ENCODE data around the gene PRR7. TPM values are rescaled to one million over a fixed set of nuclear protein-coding genes. Genes with fewer than 3 reads are reported as not detected.

Gene PRR7
- total and polyA plus RNA-seq, 2 experiments from 2014 or later = 10.5 to 24.8 TPM

DNA sequence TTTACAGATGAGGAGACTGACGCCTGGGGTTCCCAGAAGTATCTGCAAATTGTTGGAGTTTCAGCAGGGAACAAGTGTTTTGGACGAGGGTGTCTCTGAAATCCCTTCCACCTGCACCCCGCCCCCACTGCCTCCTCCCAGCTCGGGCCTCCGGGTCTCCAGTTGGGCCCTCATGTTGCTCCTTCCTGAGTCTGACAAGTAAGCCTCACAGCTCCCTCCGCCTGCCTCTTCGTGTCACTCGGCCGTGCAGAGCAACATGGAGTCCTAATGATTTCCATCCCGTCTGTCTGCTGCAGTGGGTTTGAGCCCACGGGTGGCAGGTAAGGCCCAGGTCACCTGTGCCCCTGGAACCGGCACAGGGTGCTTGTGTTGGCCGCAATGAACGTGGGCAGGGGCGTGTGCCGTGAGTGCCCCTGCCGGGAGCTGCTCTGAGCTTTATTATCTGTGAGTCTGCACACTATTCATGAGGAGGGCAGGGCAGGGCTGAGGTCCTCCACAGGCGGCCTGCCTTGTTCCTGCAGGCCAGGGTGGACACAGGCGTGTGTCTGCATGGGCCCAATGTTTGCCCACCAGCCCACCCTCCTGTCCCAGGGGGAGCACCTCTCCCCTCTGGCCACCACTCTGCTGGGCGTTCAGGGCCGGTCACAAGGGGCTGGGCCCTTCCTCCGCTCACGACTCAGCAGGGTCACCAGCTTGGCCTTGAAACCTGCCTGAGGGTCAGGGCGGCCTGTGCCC is 56.9 kb downstream of the PRR7 start:
- Histone ChIP-seq H3K27ac (no peak overlapping the region), H3K4me2 (ENCODE audit: unreplicated experiment) (no peak overlapping the region), H3K36me3 (ENCODE audit: low read depth) (no peaks in the 10 kb centered on the region), H3K9ac (no peak overlapping the region), H3K79me2 (ENCODE audit: insufficient read depth) (no peaks in the 10 kb centered on the region), H3F3A (ENCODE audit: insufficient read depth) (peaks cover 16% of the 10 kb centered on the region; the same call in 1 of the 2 replicates), H2AFZ (no peak overlapping the region), H3K27me3 (replicated peaks; ENCODE audit: insufficient read depth) (no peaks in the 10 kb centered on the region), H4K20me1 (ENCODE audit: insufficient read depth) (no peaks in the 10 kb centered on the region), H3K4me1 (ENCODE audit: insufficient read depth) (no peaks in the 10 kb centered on the region; the same call in 1 of the 2 replicates), H3K4me3 (no peak overlapping the region), H3K9me2 (ENCODE audit: insufficient read depth) (no peaks in the 10 kb centered on the region), H3K9me3 (ENCODE audit: low read depth) (no peaks in the 10 kb centered on the region)
- in situ Hi-C loops (cut with MboI) = no loop called here
- no peak for DNase-seq
- WGBS, 2 experiments (ENCODE audit: low coverage in 1 of 2, low lambda C conversion rate in 2 of 2, missing lambda C conversion rate in 2 of 2) = 84 to 86% methylated on average over 21 to 24 of the region's 24 CpGs
- no peak for TF ChIP-seq EZH2 (IDR thresholded peaks at IDR 0.05; ENCODE audit: insufficient read depth, poor library complexity, severe bottlenecking)
- no peak for TF ChIP-seq EZH2phosphoT487 (IDR thresholded peaks at IDR 0.05; ENCODE audit: insufficient read depth, low read depth)

GRCh38 chr5:177504086-177505056 is 57.8 kb downstream of the PRR7 start:
- H3K36me3 ChIP-seq (ENCODE audit: low read depth) = no peaks in the 10 kb centered on the region
- no peaks in the 10 kb centered on the region for H3K27me3 ChIP-seq (replicated peaks; ENCODE audit: insufficient read depth)
- no peak overlapping the region for H3K9ac ChIP-seq
- no peak for TF ChIP-seq EZH2phosphoT487 (IDR thresholded peaks at IDR 0.05; ENCODE audit: insufficient read depth, low read depth)
- TF ChIP-seq EZH2 (IDR thresholded peaks at IDR 0.05; ENCODE audit: insufficient read depth, poor library complexity, severe bottlenecking) = no peak
- H4K20me1 ChIP-seq (ENCODE audit: insufficient read depth) = no peaks in the 10 kb centered on the region
- H3K9me3 ChIP-seq (ENCODE audit: low read depth) = no peaks in the 10 kb centered on the region
- WGBS, 2 experiments (ENCODE audit: low coverage in 1 of 2, low lambda C conversion rate in 2 of 2, missing lambda C conversion rate in 2 of 2) = 88 to 91% methylated on average over 33 to 47 of the region's 47 CpGs
- no peak overlapping the region for H3K4me3 ChIP-seq
- no peaks in the 10 kb centered on the region for H3K79me2 ChIP-seq (ENCODE audit: insufficient read depth)
- in situ Hi-C loops (cut with MboI) = no loop called here
- no peak for DNase-seq
- H3K9me2 ChIP-seq (ENCODE audit: insufficient read depth) = no peaks in the 10 kb centered on the region
- no peak overlapping the region for H2AFZ ChIP-seq
- no peak overlapping the region for H3K27ac ChIP-seq
- peaks cover 15% of the 10 kb centered on the region; the same call in 1 of the 2 replicates for H3F3A ChIP-seq (ENCODE audit: insufficient read depth)
- no peak overlapping the region for H3K4me2 ChIP-seq (ENCODE audit: unreplicated experiment)
- H3K4me1 ChIP-seq (ENCODE audit: insufficient read depth) = no peaks in the 10 kb centered on the region; the same call in 1 of the 2 replicates

DNA sequence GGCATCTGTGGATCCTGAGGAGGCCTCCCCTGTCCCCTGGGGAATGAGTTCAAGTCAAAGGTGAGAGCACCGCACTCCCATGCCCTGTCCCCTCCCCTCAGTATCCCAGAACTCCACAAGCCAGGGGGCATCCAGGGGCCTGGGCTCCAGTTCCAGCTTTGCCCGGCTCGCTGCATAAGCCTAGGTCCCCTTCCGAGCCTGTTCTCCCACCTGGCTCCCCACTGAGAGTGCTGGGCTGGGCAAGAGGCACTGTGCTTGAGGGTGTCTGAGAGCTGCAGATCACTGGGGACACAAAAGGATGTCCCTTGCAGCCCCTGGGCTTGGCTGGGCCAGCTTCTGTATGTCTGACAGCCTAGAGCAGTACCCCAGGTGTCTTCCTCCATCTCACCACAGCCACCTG is 58.5 kb downstream of the PRR7 start:
- no peaks in the 10 kb centered on the region for H3K36me3 ChIP-seq (ENCODE audit: low read depth)
- H3K9me2 ChIP-seq (ENCODE audit: insufficient read depth) = no peaks in the 10 kb centered on the region
- H3K4me1 ChIP-seq (ENCODE audit: insufficient read depth) = no peaks in the 10 kb centered on the region; the same call in 1 of the 2 replicates
- peaks cover 8% of the 10 kb centered on the region; the same call in 1 of the 2 replicates for H3F3A ChIP-seq (ENCODE audit: insufficient read depth)
- H3K79me2 ChIP-seq (ENCODE audit: insufficient read depth) = no peaks in the 10 kb centered on the region
- no peak overlapping the region for H3K9ac ChIP-seq
- TF ChIP-seq EZH2 (IDR thresholded peaks at IDR 0.05; ENCODE audit: insufficient read depth, poor library complexity, severe bottlenecking) = no peak
- TF ChIP-seq EZH2phosphoT487 (IDR thresholded peaks at IDR 0.05; ENCODE audit: insufficient read depth, low read depth) = no peak
- H3K27ac ChIP-seq = no peak overlapping the region
- DNase-seq = no peak
- H3K9me3 ChIP-seq (ENCODE audit: low read depth) = no peaks in the 10 kb centered on the region
- no peak overlapping the region for H2AFZ ChIP-seq
- H3K27me3 ChIP-seq (replicated peaks; ENCODE audit: insufficient read depth) = no peaks in the 10 kb centered on the region
- WGBS, 2 experiments (ENCODE audit: low coverage in 1 of 2, low lambda C conversion rate in 2 of 2, missing lambda C conversion rate in 2 of 2) = 100% methylated on average over 4 of the region's 4 CpGs
- no peaks in the 10 kb centered on the region for H4K20me1 ChIP-seq (ENCODE audit: insufficient read depth)
- no peak overlapping the region for H3K4me2 ChIP-seq (ENCODE audit: unreplicated experiment)
- H3K4me3 ChIP-seq = no peak overlapping the region
- in situ Hi-C loops (cut with MboI) = no loop called here

Other genes with a start within 250 kb of the PRR7 start
- gene RAB24, start 143.1 kb upstream of the PRR7 start, total RNA-seq (2014; rRNA removed; shearing (Covaris generic)) = 31.5 and 35.9 TPM in 2 replicates
- gene RAB24, start 143.1 kb upstream of the PRR7 start, polyA plus RNA-seq (2016; fragmentation: Nextera tagmentation; extraction: Ambion mirVana) = 26.6 and 28.9 TPM in 2 replicates
- gene PRELID1, start 143.0 kb upstream of the PRR7 start, total RNA-seq (2014; rRNA removed; shearing (Covaris generic)) = 184 and 212 TPM in 2 replicates
- 253 and 255 TPM in 2 replicates for gene PRELID1, start 143.0 kb upstream of the PRR7 start, polyA plus RNA-seq (2016; fragmentation: Nextera tagmentation; extraction: Ambion mirVana)
- 7.8 and 23.0 TPM in 2 replicates for gene MXD3, start 134.9 kb upstream of the PRR7 start, total RNA-seq (2014; rRNA removed; shearing (Covaris generic))
- gene MXD3, start 134.9 kb upstream of the PRR7 start, polyA plus RNA-seq (2016; fragmentation: Nextera tagmentation; extraction: Ambion mirVana) = 6.1 and 6.5 TPM in 2 replicates
- gene LMAN2, start 95.1 kb upstream of the PRR7 start, total RNA-seq (2014; rRNA removed; shearing (Covaris generic)) = 313 and 389 TPM in 2 replicates
- gene LMAN2, start 95.1 kb upstream of the PRR7 start, polyA plus RNA-seq (2016; fragmentation: Nextera tagmentation; extraction: Ambion mirVana) = 303 and 313 TPM in 2 replicates
- gene RGS14, start 88.9 kb upstream of the PRR7 start, total RNA-seq (2014; rRNA removed; shearing (Covaris generic)) = 4.3 and 6.4 TPM in 2 replicates
- 2.2 and 2.5 TPM in 2 replicates for gene RGS14, start 88.9 kb upstream of the PRR7 start, polyA plus RNA-seq (2016; fragmentation: Nextera tagmentation; extraction: Ambion mirVana)
- gene SLC34A1, start 62.4 kb upstream of the PRR7 start, total RNA-seq (2014; rRNA removed; shearing (Covaris generic)) = not detected in 2 replicates
- not detected in 2 replicates for gene SLC34A1, start 62.4 kb upstream of the PRR7 start, polyA plus RNA-seq (2016; fragmentation: Nextera tagmentation; extraction: Ambion mirVana)
- not detected in 2 replicates for gene PFN3, start 46.2 kb upstream of the PRR7 start, total RNA-seq (2014; rRNA removed; shearing (Covaris generic))
- not detected in 2 replicates for gene PFN3, start 46.2 kb upstream of the PRR7 start, polyA plus RNA-seq (2016; fragmentation: Nextera tagmentation; extraction: Ambion mirVana)
- 0.43 and 1.3 TPM in 2 replicates for gene F12, start 37.2 kb upstream of the PRR7 start, total RNA-seq (2014; rRNA removed; shearing (Covaris generic))
- gene F12, start 37.2 kb upstream of the PRR7 start, polyA plus RNA-seq (2016; fragmentation: Nextera tagmentation; extraction: Ambion mirVana) = 1.2 and 1.8 TPM in 2 replicates
- gene GRK6, start 20.1 kb upstream of the PRR7 start, total RNA-seq (2014; rRNA removed; shearing (Covaris generic)) = 17.3 and 30.4 TPM in 2 replicates
- gene GRK6, start 20.1 kb upstream of the PRR7 start, polyA plus RNA-seq (2016; fragmentation: Nextera tagmentation; extraction: Ambion mirVana) = 7.7 and 13.5 TPM in 2 replicates
- 224 and 257 TPM in 2 replicates for gene DBN1, start 26.8 kb downstream of the PRR7 start, total RNA-seq (2014; rRNA removed; shearing (Covaris generic))
- 160 and 163 TPM in 2 replicates for gene DBN1, start 26.8 kb downstream of the PRR7 start, polyA plus RNA-seq (2016; fragmentation: Nextera tagmentation; extraction: Ambion mirVana)
- gene PDLIM7, start 50.8 kb downstream of the PRR7 start, total RNA-seq (2014; rRNA removed; shearing (Covaris generic)) = 320 and 357 TPM in 2 replicates
- gene PDLIM7, start 50.8 kb downstream of the PRR7 start, polyA plus RNA-seq (2016; fragmentation: Nextera tagmentation; extraction: Ambion mirVana) = 551 and 556 TPM in 2 replicates
- 0.25 and 0.97 TPM in 2 replicates for gene DOK3, start 63.0 kb downstream of the PRR7 start, total RNA-seq (2014; rRNA removed; shearing (Covaris generic))
- 0.76 and 0.80 TPM in 2 replicates for gene DOK3, start 63.0 kb downstream of the PRR7 start, polyA plus RNA-seq (2016; fragmentation: Nextera tagmentation; extraction: Ambion mirVana)
- 78.5 and 117 TPM in 2 replicates for gene DDX41, start 70.1 kb downstream of the PRR7 start, total RNA-seq (2014; rRNA removed; shearing (Covaris generic))
- gene DDX41, start 70.1 kb downstream of the PRR7 start, polyA plus RNA-seq (2016; fragmentation: Nextera tagmentation; extraction: Ambion mirVana) = 63.0 and 67.9 TPM in 2 replicates
- gene FAM193B, start 107.7 kb downstream of the PRR7 start, total RNA-seq (2014; rRNA removed; shearing (Covaris generic)) = 21.9 and 22.9 TPM in 2 replicates
- gene FAM193B, start 107.7 kb downstream of the PRR7 start, polyA plus RNA-seq (2016; fragmentation: Nextera tagmentation; extraction: Ambion mirVana) = 6.1 and 8.0 TPM in 2 replicates
- gene TMED9, start 145.4 kb downstream of the PRR7 start, total RNA-seq (2014; rRNA removed; shearing (Covaris generic)) = 137 and 138 TPM in 2 replicates
- gene TMED9, start 145.4 kb downstream of the PRR7 start, polyA plus RNA-seq (2016; fragmentation: Nextera tagmentation; extraction: Ambion mirVana) = 254 and 282 TPM in 2 replicates
- 42.7 and 53.5 TPM in 2 replicates for gene B4GALT7, start 153.3 kb downstream of the PRR7 start, total RNA-seq (2014; rRNA removed; shearing (Covaris generic))
- 35.2 and 37.9 TPM in 2 replicates for gene B4GALT7, start 153.3 kb downstream of the PRR7 start, polyA plus RNA-seq (2016; fragmentation: Nextera tagmentation; extraction: Ambion mirVana)